Smooth muscle cell (in vitro differentiated cells): ENCODE results near the gene SPO11. TPM values are rescaled to one million over a fixed set of nuclear protein-coding genes. Genes with fewer than 3 reads are reported as not detected.

Experiments used
- DNase-seq: peaks from one replicate; lab custom pipeline; 2025; ENCODE audit not compliant: unreplicated experiment; lab: John Stamatoyannopoulos, UW
- H2AFZ ChIP-seq: fragments of 200-600 bp; sonication (generic); 2 replicates; pipeline ENCODE4 v1.6.0; 2016; ENCODE audit warnings: antibody characterized with exemption, low read depth, mild to moderate bottlenecking
- H3F3A ChIP-seq: fragments of 200-600 bp; sonication (generic); 2 replicates; pipeline ENCODE4 v1.6.0; 2017; ENCODE audit warnings: antibody characterized with exemption, low read depth
- H3K27ac ChIP-seq: fragments of 200-600 bp; sonication (generic); 2 replicates; pipeline ENCODE4 v1.5.1; 2016; ENCODE audit warnings: low read depth, mild to moderate bottlenecking
- H3K27me3 ChIP-seq: fragments of 200-600 bp; sonication (generic); 2 replicates; pipeline ENCODE4 v1.6.1; 2016; ENCODE audit warnings: low read depth, mild to moderate bottlenecking
- H3K36me3 ChIP-seq: fragments of 200-600 bp; sonication (generic); 2 replicates; pipeline ENCODE4 v1.5.1; 2016; ENCODE audit warnings: low read depth
- H3K4me1 ChIP-seq: fragments of 200-600 bp; sonication (generic); 2 replicates; pipeline ENCODE4 v1.5.1; 2016; ENCODE audit warnings: low read depth
- H3K4me2 ChIP-seq: fragments of 200-600 bp; sonication (generic); 2 replicates; pipeline ENCODE4 v1.6.0; 2016; ENCODE audit warnings: mild to moderate bottlenecking
- H3K4me3 ChIP-seq: fragments of 200-600 bp; sonication (generic); 2 replicates; pipeline ENCODE4 v1.5.1; 2016; ENCODE audit warnings: mild to moderate bottlenecking
- H3K79me2 ChIP-seq: fragments of 200-600 bp; sonication (generic); 2 replicates; pipeline ENCODE4 v1.6.0; 2016; ENCODE audit warnings: low read depth, mild to moderate bottlenecking
- H3K9ac ChIP-seq: fragments of 200-600 bp; sonication (generic); 2 replicates; pipeline ENCODE4 v1.6.0; 2016; ENCODE audit warnings: low read depth
- H3K9me3 ChIP-seq: fragments of 200-600 bp; sonication (generic); replicated peaks from 2 replicates; pipeline ENCODE4 v1.5.1; 2016; ENCODE audit warnings: low read depth
- H4K20me1 ChIP-seq: fragments of 200-600 bp; sonication (generic); 2 replicates; pipeline ENCODE4 v1.6.0; 2016; ENCODE audit warnings: low read depth
- WGBS: methylation state at CpG from one replicate; pipeline ENCODE4 v1.1.7; 2016; ENCODE audit warnings: low lambda C conversion rate; 5-methylcytosine and 5-hydroxymethylcytosine counted together
- polyA plus RNA-seq: library from polyadenylated mRNA; unstranded; fragments of >200 nt; fragmentation: Nextera tagmentation; extraction: Ambion mirVana; gene quantifications from 2 replicates; pipeline ENCODE4 v1.2.1, GENCODE V29; 2016
- total RNA-seq: library from RNA; depleted of rRNA; stranded (reverse); fragments of >200 nt; gene quantifications from 2 replicates; pipeline ENCODE4 v1.2.3, GENCODE V29; 2014
- TF ChIP-seq, protein P1 (sequence below): fragments of 200-600 bp; sonication (generic); IDR thresholded peaks from 2 replicates; pipeline ENCODE4 v1.5.1; 2017; ENCODE audit warnings: borderline replicate concordance, mild to moderate bottlenecking, antibody characterized with exemption; ENCODE audit not compliant: insufficient read depth, poor library complexity, severe bottlenecking

SPO11 gene
- total and polyA plus RNA-seq, 2 experiments from 2014 or later, result not detected

- no peak overlapping the region for H3K4me2 ChIP-seq
- H3F3A ChIP-seq, result no peaks in the 10 kb centered on the region
- no peaks in the 10 kb centered on the region for H3K79me2 ChIP-seq
- DNase-seq, result no peak
- no peak overlapping the region for H3K9ac ChIP-seq
- no peak overlapping the region for H3K4me3 ChIP-seq
- TF ChIP-seq, protein P1, sequence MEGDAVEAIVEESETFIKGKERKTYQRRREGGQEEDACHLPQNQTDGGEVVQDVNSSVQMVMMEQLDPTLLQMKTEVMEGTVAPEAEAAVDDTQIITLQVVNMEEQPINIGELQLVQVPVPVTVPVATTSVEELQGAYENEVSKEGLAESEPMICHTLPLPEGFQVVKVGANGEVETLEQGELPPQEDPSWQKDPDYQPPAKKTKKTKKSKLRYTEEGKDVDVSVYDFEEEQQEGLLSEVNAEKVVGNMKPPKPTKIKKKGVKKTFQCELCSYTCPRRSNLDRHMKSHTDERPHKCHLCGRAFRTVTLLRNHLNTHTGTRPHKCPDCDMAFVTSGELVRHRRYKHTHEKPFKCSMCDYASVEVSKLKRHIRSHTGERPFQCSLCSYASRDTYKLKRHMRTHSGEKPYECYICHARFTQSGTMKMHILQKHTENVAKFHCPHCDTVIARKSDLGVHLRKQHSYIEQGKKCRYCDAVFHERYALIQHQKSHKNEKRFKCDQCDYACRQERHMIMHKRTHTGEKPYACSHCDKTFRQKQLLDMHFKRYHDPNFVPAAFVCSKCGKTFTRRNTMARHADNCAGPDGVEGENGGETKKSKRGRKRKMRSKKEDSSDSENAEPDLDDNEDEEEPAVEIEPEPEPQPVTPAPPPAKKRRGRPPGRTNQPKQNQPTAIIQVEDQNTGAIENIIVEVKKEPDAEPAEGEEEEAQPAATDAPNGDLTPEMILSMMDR, result no peak
- no peaks in the 10 kb centered on the region for H3K4me1 ChIP-seq
- H3K9me3 ChIP-seq, result no peaks in the 10 kb centered on the region
- peaks cover 8% of the 10 kb centered on the region for H3K36me3 ChIP-seq
- no peak overlapping the region for H2AFZ ChIP-seq
- H3K27ac ChIP-seq, result no peak overlapping the region
- peaks cover 18% of the 10 kb centered on the region for H4K20me1 ChIP-seq
- WGBS, result 96% methylated on average over 12 of the region's 12 CpGs
- no peaks in the 10 kb centered on the region for H3K27me3 ChIP-seq
Measured at GRCh38 chr20:57374343-57374930, 44.8 kb downstream of the SPO11 start.

DNA sequence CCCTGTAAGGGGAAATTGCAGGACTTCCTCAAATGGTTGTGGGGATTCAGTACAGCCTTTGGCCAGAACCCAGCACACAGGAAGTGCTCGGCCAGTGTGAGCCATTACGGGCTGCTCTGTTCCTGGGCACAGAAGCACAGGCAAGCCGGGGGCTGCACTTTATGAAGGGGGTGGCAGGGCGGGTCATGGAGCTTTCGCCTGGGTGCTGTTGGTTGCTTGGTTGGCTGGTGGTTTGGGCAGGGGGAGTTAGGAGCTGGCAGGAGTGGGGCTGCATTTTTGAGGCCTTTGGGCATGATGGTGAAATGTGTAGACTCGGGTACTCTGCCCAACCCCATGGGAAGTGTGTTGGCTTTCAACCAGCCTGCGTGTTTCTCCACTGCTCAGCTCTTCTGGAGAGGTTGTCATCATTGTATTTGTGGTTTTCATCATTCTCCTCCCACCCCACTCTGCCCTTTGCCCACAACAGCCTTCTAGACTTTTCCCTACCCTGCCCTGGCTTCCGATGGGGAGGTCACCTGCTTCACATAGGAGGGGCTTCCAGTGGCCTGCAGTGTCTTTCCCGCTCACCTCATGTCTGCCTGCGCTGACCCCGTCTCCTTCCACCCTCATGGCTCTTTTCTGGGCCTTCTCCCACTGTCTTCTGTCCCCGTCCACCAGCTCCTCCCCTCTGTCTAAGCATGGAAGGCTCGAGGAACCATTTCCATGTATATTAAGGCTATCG is 45.5 kb downstream of the SPO11 start:
- no peak overlapping the region for H2AFZ ChIP-seq
- 97% methylated on average over 14 of the region's 14 CpGs for WGBS
- no peaks in the 10 kb centered on the region for H3K79me2 ChIP-seq
- no peak overlapping the region for H3K4me2 ChIP-seq
- H3K36me3 ChIP-seq, result peaks cover 8% of the 10 kb centered on the region
- peaks cover 22% of the 10 kb centered on the region for H4K20me1 ChIP-seq
- TF ChIP-seq, protein P1, result no peak
- H3K9ac ChIP-seq, result no peak overlapping the region
- no peak overlapping the region for H3K27ac ChIP-seq
- H3F3A ChIP-seq, result no peaks in the 10 kb centered on the region
- H3K4me1 ChIP-seq, result no peaks in the 10 kb centered on the region
- no peaks in the 10 kb centered on the region for H3K9me3 ChIP-seq
- H3K27me3 ChIP-seq, result no peaks in the 10 kb centered on the region
- H3K4me3 ChIP-seq, result no peak overlapping the region
- no peak for DNase-seq

- TF ChIP-seq, protein P1, result no peak
- no peak overlapping the region for H3K27ac ChIP-seq
- no peaks in the 10 kb centered on the region for H3K4me1 ChIP-seq
- peaks cover 22% of the 10 kb centered on the region for H4K20me1 ChIP-seq
- H3F3A ChIP-seq, result no peaks in the 10 kb centered on the region
- WGBS, result 96% methylated on average over 10 of the region's 10 CpGs
- no peak for DNase-seq
- H2AFZ ChIP-seq, result no peak overlapping the region
- H3K9ac ChIP-seq, result no peak overlapping the region
- no peak overlapping the region for H3K4me2 ChIP-seq
- no peaks in the 10 kb centered on the region for H3K9me3 ChIP-seq
- H3K4me3 ChIP-seq, result no peak overlapping the region
- H3K27me3 ChIP-seq, result no peaks in the 10 kb centered on the region
- no peaks in the 10 kb centered on the region for H3K79me2 ChIP-seq
- peaks cover 6% of the 10 kb centered on the region for H3K36me3 ChIP-seq
Measured at GRCh38 chr20:57375652-57376230, 46.1 kb downstream of the SPO11 start.

- peaks cover 6% of the 10 kb centered on the region for H3K36me3 ChIP-seq
- H3K27ac ChIP-seq, result no peak overlapping the region
- DNase-seq, result no peak
- no peak overlapping the region for H3K4me3 ChIP-seq
- 95% methylated on average over 13 of the region's 13 CpGs for WGBS
- H3K9me3 ChIP-seq, result no peaks in the 10 kb centered on the region
- no peak overlapping the region for H3K4me2 ChIP-seq
- no peak overlapping the region for H3K9ac ChIP-seq
- no peaks in the 10 kb centered on the region for H3K4me1 ChIP-seq
- H3F3A ChIP-seq, result no peaks in the 10 kb centered on the region
- H4K20me1 ChIP-seq, result peaks cover 26% of the 10 kb centered on the region
- H2AFZ ChIP-seq, result no peak overlapping the region
- no peaks in the 10 kb centered on the region for H3K79me2 ChIP-seq
- TF ChIP-seq, protein P1, result no peak
- no peaks in the 10 kb centered on the region for H3K27me3 ChIP-seq
Measured at GRCh38 chr20:57377350-57377749, 47.7 kb downstream of the SPO11 start.
